Measurements from ENCODE around the gene WDR70. TPM values are rescaled to one million over a fixed set of nuclear protein-coding genes. Genes with fewer than 3 reads are reported as not detected.
A peak's percentile ranks its signal among the peaks of the same experiment; 100 is the strongest.

WDR70 gene
- total RNA-seq, 1 donor: 13.2 TPM

- DNase-seq (ENCODE audit: low read depth in 2 of 3, low spot score in 2 of 3): no peak
Observed at GRCh38 chr5:37717613-37718431, 338.7 kb downstream of the WDR70 start.

GRCh38 chr5:37720550-37720952 is 341.4 kb downstream of the WDR70 start:
- DNase-seq (ENCODE audit: low read depth in 2 of 3, low spot score in 2 of 3): no peak

- DNase-seq (ENCODE audit: low read depth in 2 of 3, low spot score in 2 of 3): no peak
Observed at GRCh38 chr5:37721447-37721871, 342.3 kb downstream of the WDR70 start.

- DNase-seq (ENCODE audit: low read depth in 2 of 3, low spot score in 2 of 3): peak in 2 of 3 donors; percentile 24 to 32
Observed at GRCh38 chr5:37722236-37723161, 343.4 kb downstream of the WDR70 start.

GRCh38 chr5:37723162-37723961 is 344.2 kb downstream of the WDR70 start:
- peak in 1 of 3 donors; percentile 24 for DNase-seq (ENCODE audit: low read depth in 2 of 3, low spot score in 2 of 3)

GRCh38 chr5:37724395-37725125 is 345.4 kb downstream of the WDR70 start:
- no peak for DNase-seq (ENCODE audit: low read depth in 2 of 3, low spot score in 2 of 3)

- no peak for DNase-seq (ENCODE audit: low read depth in 2 of 3, low spot score in 2 of 3)
Observed at GRCh38 chr5:37725185-37725584, 346.1 kb downstream of the WDR70 start.

GRCh38 chr5:37727238-37727637 is 348.1 kb downstream of the WDR70 start:
- DNase-seq (ENCODE audit: low read depth in 2 of 3, low spot score in 2 of 3): no peak

- no peak for DNase-seq (ENCODE audit: low read depth in 2 of 3, low spot score in 2 of 3)
Observed at GRCh38 chr5:37730896-37731455, 351.9 kb downstream of the WDR70 start.

- DNase-seq (ENCODE audit: low read depth in 2 of 3, low spot score in 2 of 3): no peak
Observed at GRCh38 chr5:37734114-37734513, 355.0 kb downstream of the WDR70 start.

- DNase-seq (ENCODE audit: low read depth in 2 of 3, low spot score in 2 of 3): no peak
Observed at GRCh38 chr5:37735649-37736347, 356.7 kb downstream of the WDR70 start.

GRCh38 chr5:37736397-37736796 is 357.3 kb downstream of the WDR70 start:
- no peak for DNase-seq (ENCODE audit: low read depth in 2 of 3, low spot score in 2 of 3)

- no peak for DNase-seq (ENCODE audit: low read depth in 2 of 3, low spot score in 2 of 3)
Observed at GRCh38 chr5:37737326-37738056, 358.4 kb downstream of the WDR70 start.

- peak in 2 of 3 donors; percentile 85 to 94 for DNase-seq (ENCODE audit: low read depth in 2 of 3, low spot score in 2 of 3)
Observed at GRCh38 chr5:37738057-37738691, 359.1 kb downstream of the WDR70 start.

- DNase-seq (ENCODE audit: low read depth in 2 of 3, low spot score in 2 of 3): no peak
Observed at GRCh38 chr5:37738865-37739488, 359.9 kb downstream of the WDR70 start.

GRCh38 chr5:37739817-37740261 is 360.7 kb downstream of the WDR70 start:
- no peak for DNase-seq (ENCODE audit: low read depth in 2 of 3, low spot score in 2 of 3)

GRCh38 chr5:37740331-37741066 is 361.4 kb downstream of the WDR70 start:
- no peak for DNase-seq (ENCODE audit: low read depth in 2 of 3, low spot score in 2 of 3)
